H1 (cell line): ENCODE data around the gene NIN. TPM values are rescaled to one million over a fixed set of nuclear protein-coding genes. Genes with fewer than 3 reads are reported as not detected.

ENCODE experiments used
- CTCF ChIA-PET: fragments of 300-600 bp; sonication (Branson Sonifier 250); formaldehyde crosslinking; loops from one replicate; lab custom pipeline; 2021; ENCODE audit not compliant: partially characterized antibody; lab: Charles Lee
- POLR2A ChIA-PET: fragments of 300-600 bp; sonication (Branson Sonifier 250); formaldehyde crosslinking; loops from one replicate; lab custom pipeline; 2021; ENCODE audit warnings: inconsistent platforms; ENCODE audit not compliant: partially characterized antibody; lab: Charles Lee
- DNase-seq, 2 experiments: peaks; one replicate each; pipeline versions ENCODE4 v3.0.0 to v3.0.0-alpha.2; 2010 to 2022; ENCODE audit warnings: low spot score in 2 of 2, low read depth in 1 of 2, mixed read lengths in 1 of 2
- FAIRE-seq: peaks from 2 replicates; lab custom pipeline; 2011; peaks lifted over from hg19 to GRCh38; lab: Jason Lieb, UNC
- H2AFZ ChIP-seq: 2 replicates; pipeline ENCODE4 v1.8.1; 2012; ENCODE audit warnings: low read length, inconsistent platforms
- H2AK5ac ChIP-seq: 2 replicates; pipeline ENCODE4 v1.6.1; 2013; ENCODE audit warnings: low read depth, low read length
- H2BK120ac ChIP-seq: replicated peaks from 2 replicates; pipeline ENCODE3; 2013; ENCODE audit warnings: low read depth, low read length, inconsistent platforms
- H2BK12ac ChIP-seq: 2 replicates; pipeline ENCODE4 v1.6.1; 2013; ENCODE audit warnings: low read depth, low read length
- H2BK15ac ChIP-seq: 2 replicates; pipeline ENCODE4 v1.6.1; 2013; ENCODE audit warnings: low read length
- H2BK20ac ChIP-seq: 2 replicates; pipeline ENCODE4 v1.6.1; 2013; ENCODE audit warnings: low read length
- H2BK5ac ChIP-seq: 2 replicates; pipeline ENCODE4 v1.6.1; 2013; ENCODE audit warnings: low read depth, low read length
- H3K14ac ChIP-seq: 2 replicates; pipeline ENCODE4 v1.6.1; 2013; ENCODE audit warnings: inconsistent platforms; ENCODE audit not compliant: insufficient read length
- H3K18ac ChIP-seq: 2 replicates; pipeline ENCODE4 v1.6.1; 2013; ENCODE audit warnings: low read length; ENCODE audit errors: extremely low read depth
- H3K23ac ChIP-seq: 2 replicates; pipeline ENCODE4 v1.6.1; 2013; ENCODE audit warnings: inconsistent platforms; ENCODE audit not compliant: insufficient read length
- H3K23me2 ChIP-seq: 2 replicates; pipeline ENCODE4 v1.6.1; 2013; ENCODE audit warnings: low read depth, low read length
- H3K27ac ChIP-seq: 2 replicates; pipeline ENCODE4 v1.6.1; 2011; ENCODE audit warnings: low read depth, low read length, inconsistent platforms
- H3K27me3 ChIP-seq, 4 experiments: replicated peaks in 1 of 4; 1 replicate in 1 of 4; 2 replicates in 3 of 4; pipeline versions ENCODE4 v1.6.1 to v1.8.1; 2011 to 2013; ENCODE audit warnings: low read length in 3 of 4, mild to moderate bottlenecking in 3 of 4, inconsistent platforms in 2 of 4, mixed read lengths in 2 of 4, moderate library complexity in 1 of 4; ENCODE audit not compliant: control insufficient read depth in 3 of 4, insufficient read depth in 3 of 4; ENCODE audit errors: extremely low read depth in 1 of 4
- H3K36me3 ChIP-seq, 4 experiments: 2 replicates each; pipeline versions ENCODE4 v1.6.1 to v1.8.1; 2011 to 2013; ENCODE audit warnings: mild to moderate bottlenecking in 4 of 4, low read length in 3 of 4, moderate library complexity in 2 of 4, control low read depth in 1 of 4, inconsistent platforms in 1 of 4; ENCODE audit not compliant: insufficient read depth in 4 of 4, control insufficient read depth in 2 of 4
- H3K4ac ChIP-seq: replicated peaks from 2 replicates; pipeline ENCODE3; 2013; ENCODE audit warnings: low read length, low read depth, mixed read lengths, inconsistent platforms; ENCODE audit not compliant: insufficient read length
- H3K4me1 ChIP-seq, 4 experiments: replicated peaks in 1 of 4; 1 replicate in 1 of 4; 2 replicates in 3 of 4; pipeline versions ENCODE4 v1.6.1 to v1.8.1; 2011 to 2013; ENCODE audit warnings: low read length in 3 of 4, inconsistent platforms in 2 of 4, mixed read lengths in 1 of 4; ENCODE audit not compliant: insufficient read depth in 4 of 4, control insufficient read depth in 3 of 4
- H3K4me2 ChIP-seq, 2 experiments: 2 replicates each; pipeline versions ENCODE4 v1.6.1 to v1.8.1; 2011 to 2013; ENCODE audit warnings: low read depth in 2 of 2, low read length in 2 of 2, control low read depth in 1 of 2, inconsistent platforms in 1 of 2, mild to moderate bottlenecking in 1 of 2; ENCODE audit not compliant: insufficient read depth in 1 of 2
- H3K4me3 ChIP-seq, 4 experiments: fragments of 200-600, 300-600 bp in 1 of 4; sonication (generic), shearing (Covaris generic), sonication (Bioruptor Twin) in 1 of 4; 2 replicates each; pipeline versions ENCODE4 v1.5.1 to v1.8.1; 2011 to 2016; ENCODE audit warnings: low read length in 4 of 4, low read depth in 3 of 4, control low read depth in 2 of 4, inconsistent platforms in 2 of 4, mild to moderate bottlenecking in 2 of 4, mixed read lengths in 1 of 4, moderate library complexity in 1 of 4; ENCODE audit not compliant: insufficient read depth in 2 of 4; ENCODE audit errors: extremely low read depth in 1 of 4
- H3K56ac ChIP-seq: replicated peaks from 2 replicates; pipeline ENCODE3; 2013; ENCODE audit warnings: low read depth, mild to moderate bottlenecking, mixed read lengths, low read length, inconsistent platforms; ENCODE audit not compliant: insufficient read length
- H3K79me1 ChIP-seq: 2 replicates; pipeline ENCODE4 v1.6.1; 2013; ENCODE audit warnings: low read depth, low read length, control low read depth
- H3K79me2 ChIP-seq, 2 experiments: 2 replicates each; pipeline versions ENCODE4 v1.6.1 to v1.8.1; 2012 to 2013; ENCODE audit warnings: low read length in 2 of 2, mild to moderate bottlenecking in 2 of 2, inconsistent platforms in 1 of 2; ENCODE audit not compliant: insufficient read depth in 2 of 2, control insufficient read depth in 1 of 2
- H3K9ac ChIP-seq, 4 experiments: replicated peaks in 1 of 4; 1 replicate in 1 of 4; 2 replicates in 3 of 4; pipeline versions ENCODE4 v1.6.1 to v1.8.1; 2011 to 2013; ENCODE audit warnings: low read depth in 3 of 4, low read length in 3 of 4, control low read depth in 2 of 4, mild to moderate bottlenecking in 2 of 4, moderate library complexity in 2 of 4, inconsistent platforms in 1 of 4; ENCODE audit errors: extremely low read depth in 1 of 4
- H3K9me3 ChIP-seq, 2 experiments: 2 replicates each; pipeline versions ENCODE4 v1.6.1 to v1.8.1; 2012 to 2013; ENCODE audit warnings: mild to moderate bottlenecking in 2 of 2, moderate library complexity in 2 of 2, control low read depth in 1 of 2, inconsistent platforms in 1 of 2, low read depth in 1 of 2, low read length in 1 of 2, mixed read lengths in 1 of 2; ENCODE audit not compliant: insufficient read depth in 2 of 2
- H4K20me1 ChIP-seq, 2 experiments: replicated peaks in 1 of 2; 2 replicates each; pipeline versions ENCODE3 to v1.8.1; 2011 to 2013; ENCODE audit warnings: inconsistent platforms in 2 of 2, low read length in 2 of 2, mild to moderate bottlenecking in 1 of 2; ENCODE audit not compliant: insufficient read depth in 2 of 2, control insufficient read depth in 1 of 2
- H4K5ac ChIP-seq: 2 replicates; pipeline ENCODE4 v1.6.1; 2013; ENCODE audit warnings: low read length, low read depth, mixed read lengths, inconsistent platforms; ENCODE audit not compliant: insufficient read length
- H4K8ac ChIP-seq: 2 replicates; pipeline ENCODE4 v1.8.0; 2013; ENCODE audit warnings: mild to moderate bottlenecking, moderate library complexity, low read length, inconsistent platforms; ENCODE audit not compliant: insufficient read depth; ENCODE audit errors: extremely low read depth
- H4K91ac ChIP-seq: replicated peaks from 2 replicates; pipeline ENCODE3; 2013; ENCODE audit warnings: low read length, mixed read lengths, inconsistent platforms; ENCODE audit not compliant: insufficient read length
- CBX8 ChIP-seq: fragments of 300-800, 300-1000 bp; sonication (generic); IDR thresholded peaks from 2 replicates; pipeline ENCODE4 v1.7.1; 2016; ENCODE audit warnings: low read depth, low read length, borderline replicate concordance
- CEBPB ChIP-seq: IDR thresholded peaks from 2 replicates; pipeline ENCODE4 v1.6.1; 2012; ENCODE audit warnings: low read depth, low read length
- CHD1 ChIP-seq: IDR thresholded peaks from 2 replicates; pipeline ENCODE4 v1.6.1; 2012; ENCODE audit warnings: low read depth, low read length, improper control_type of control experiment
- CTBP2 ChIP-seq: IDR thresholded peaks from 2 replicates; pipeline ENCODE4 v1.7.0; 2011; ENCODE audit warnings: borderline replicate concordance, mild to moderate bottlenecking, moderate library complexity, mixed read lengths, low read length; ENCODE audit not compliant: insufficient read depth, insufficient read length
- EP300 ChIP-seq, 2 experiments: IDR thresholded peaks; 1 replicate in 1 of 2; 2 replicates in 1 of 2; pipeline ENCODE4 v1.6.1; 2011 to 2012; ENCODE audit warnings: low read depth in 2 of 2, low read length in 2 of 2, mild to moderate bottlenecking in 2 of 2, borderline replicate concordance in 1 of 2, inconsistent platforms in 1 of 2, moderate library complexity in 1 of 2
- EZH2 ChIP-seq: fragments of 200-600 bp; sonication (generic); IDR thresholded peaks from 2 replicates; pipeline ENCODE4 v1.7.1; 2012; ENCODE audit warnings: low read depth, mild to moderate bottlenecking, moderate library complexity, low read length, inconsistent platforms; ENCODE audit not compliant: severe bottlenecking
- FOSL1 ChIP-seq: IDR thresholded peaks from 2 replicates; pipeline ENCODE4 v1.6.1; 2011; ENCODE audit warnings: mild to moderate bottlenecking, low read depth, low read length, moderate library complexity; ENCODE audit not compliant: insufficient read depth
- PHF8 ChIP-seq: fragments of 200-600 bp; sonication (generic); conservative IDR thresholded peaks from 2 replicates; pipeline ENCODE4 v1.7.1; 2012; ENCODE audit warnings: low read depth, mild to moderate bottlenecking, inconsistent platforms, low read length, moderate library complexity
- RAD21 ChIP-seq, 2 experiments: IDR thresholded peaks in 1 of 2; conservative IDR thresholded peaks in 1 of 2; 2 replicates each; pipeline ENCODE4 v1.6.1; 2011; ENCODE audit warnings: low read depth in 2 of 2, low read length in 2 of 2, improper control_type of control experiment in 1 of 2, inconsistent platforms in 1 of 2, mild to moderate bottlenecking in 1 of 2, moderate library complexity in 1 of 2
- RNF2 ChIP-seq: fragments of 200-900, 300-1000 bp; sonication (generic); IDR thresholded peaks from 2 replicates; pipeline ENCODE4 v1.7.1; 2016; ENCODE audit warnings: borderline replicate concordance, low read depth, mild to moderate bottlenecking, antibody characterized with exemption, low read length; ENCODE audit not compliant: poor library complexity, severe bottlenecking; ENCODE audit errors: missing control alignments
- SIRT6 ChIP-seq: IDR thresholded peaks from one replicate; pipeline ENCODE4 v1.7.1; 2012; ENCODE audit warnings: low read length, inconsistent platforms
- TAF1 ChIP-seq: IDR thresholded peaks from 2 replicates; pipeline ENCODE4 v1.6.1; 2011; ENCODE audit warnings: mild to moderate bottlenecking, low read depth, low read length
- polyA plus RNA-seq, 7 experiments: library from polyadenylated mRNA; depleted of rRNA in 3 of 7; stranded (reverse) in 5 of 7; unstranded in 2 of 7; fragments of >200 nt in 5 of 7; fragments of 200-250 nt in 2 of 7; gene quantifications; 1 replicate in 5 of 7; 2 replicates in 1 of 7; 4 replicates in 1 of 7; pipeline versions ENCODE4 v1.2.1 to v1.2.3, GENCODE V29; 2011 to 2013; ENCODE audit warnings: missing spikeins in 2 of 7, mixed read lengths in 2 of 7
- total RNA-seq: library from RNA; stranded (reverse); fragmentation: NEBNext Ultra II Directional; extraction: Animal tissue kit (Norgen Biotek cat#: 25700); gene quantifications from 2 replicates; pipeline ENCODE4 v1.2.1, GENCODE V29; 2021
- TF ChIP-seq, protein P1 (sequence below): IDR thresholded peaks from 2 replicates; pipeline ENCODE4 v1.6.1; 2011; ENCODE audit warnings: low read depth, mild to moderate bottlenecking, low read length; ENCODE audit not compliant: insufficient read depth

The NIN gene
- total and polyA plus RNA-seq, 2 of the 8 experiments (the other 6 are each of a cell fraction or from before 2014, with no cell fraction given), result 3.2 to 21.3 TPM

- no peak overlapping the region for H4K91ac ChIP-seq
- CTCF ChIA-PET, result interaction anchor here (0.9 to 1.6 kb wide), 6 partner anchors 12 to 80 kb away, joined by 3 to 5 read pairs (median 4); no protein-coding TSS in a partner anchor
- no peak overlapping the region for H2BK15ac ChIP-seq
- no peak overlapping the region for H2BK12ac ChIP-seq
- no peak overlapping the region for H4K5ac ChIP-seq
- no peak overlapping the region for H3K27ac ChIP-seq
- no peak for FAIRE-seq
- no peak overlapping the region for H4K8ac ChIP-seq
- H3K9me3 ChIP-seq, result no peaks in the 10 kb centered on the region
- H3K79me1 ChIP-seq, result no peaks in the 10 kb centered on the region
- H2AFZ ChIP-seq, result no peak overlapping the region
- H3K18ac ChIP-seq, result no peak overlapping the region
- no peak overlapping the region for H2BK120ac ChIP-seq
- no peak overlapping the region for H2BK5ac ChIP-seq
- no peaks in the 10 kb centered on the region for H3K27me3 ChIP-seq
- no peak overlapping the region for H2AK5ac ChIP-seq
- H2BK20ac ChIP-seq, result no peak overlapping the region
- H3K14ac ChIP-seq, result no peak overlapping the region
- no peaks in the 10 kb centered on the region for H3K36me3 ChIP-seq
- no peak overlapping the region for H3K56ac ChIP-seq
- H3K4me2 ChIP-seq, result no peak overlapping the region
- no peak for DNase-seq
- H3K23me2 ChIP-seq, result no peaks in the 10 kb centered on the region; the same call in 1 of the 2 replicates
- no peak overlapping the region for H3K9ac ChIP-seq
- no peaks in the 10 kb centered on the region for H3K79me2 ChIP-seq
- H3K4me1 ChIP-seq, result no peaks in the 10 kb centered on the region
- no peak overlapping the region for H3K23ac ChIP-seq
- H4K20me1 ChIP-seq, result no peaks in the 10 kb centered on the region
- H3K4ac ChIP-seq, result no peak overlapping the region
- POLR2A ChIA-PET, result no interaction called here
- no peak overlapping the region for H3K4me3 ChIP-seq
- TF ChIP-seq PHF8, result no peak
- TF ChIP-seq TAF1, result no peak
- TF ChIP-seq RNF2, result no peak
- TF ChIP-seq CEBPB, result no peak
- no peak for TF ChIP-seq FOSL1
- TF ChIP-seq CBX8, result no peak
- no peak for TF ChIP-seq EP300 (IDR thresholded peaks at IDR 0.05; ENCODE audit: borderline replicate concordance in 1 of 2, low read depth in 2 of 2, low read length in 2 of 2)
- TF ChIP-seq CTBP2, result no peak
- no peak for TF ChIP-seq CHD1
- TF ChIP-seq EZH2, result no peak
- TF ChIP-seq, protein P1, sequence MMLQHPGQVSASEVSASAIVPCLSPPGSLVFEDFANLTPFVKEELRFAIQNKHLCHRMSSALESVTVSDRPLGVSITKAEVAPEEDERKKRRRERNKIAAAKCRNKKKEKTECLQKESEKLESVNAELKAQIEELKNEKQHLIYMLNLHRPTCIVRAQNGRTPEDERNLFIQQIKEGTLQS, result no peak
- no peak for TF ChIP-seq SIRT6
- no peak for TF ChIP-seq RAD21 (IDR thresholded peaks at IDR 0.05 in 1 of 2, conservative IDR thresholded peaks at IDR 0.05 in 1 of 2; ENCODE audit: low read depth in 2 of 2, low read length in 2 of 2)
These were observed 22.9 kb upstream of the NIN start for GRCh38 chr14:50853891-50854290.
